GM12878 (cell line): ENCODE measurements around the gene MCF2L2.

ENCODE experiments used
- CHD2 ChIP-seq: IDR thresholded peaks from 2 replicates; pipeline ENCODE4 v1.6.1; 2011; ENCODE audit warnings: low read depth, low read length, improper control_type of control experiment, borderline replicate concordance
- DPF2 ChIP-seq: fragments of 450-650 bp; IDR thresholded peaks from 2 replicates; pipeline ENCODE4 v1.6.1; 2017; ENCODE audit warnings: mild to moderate bottlenecking
- ESRRA ChIP-seq: IDR thresholded peaks from 2 replicates; pipeline ENCODE4 v1.6.1; 2012; ENCODE audit warnings: mild to moderate bottlenecking, low read length, improper control_type of control experiment
- GABPA ChIP-seq: IDR thresholded peaks from 2 replicates; pipeline ENCODE4 v1.6.1; 2014; ENCODE audit warnings: antibody characterized with exemption, low read depth, mild to moderate bottlenecking, inconsistent platforms
- KDM1A ChIP-seq: fragments of 200-600 bp; sonication (generic); IDR thresholded peaks from 2 replicates; pipeline ENCODE4 v1.6.1; 2016; ENCODE audit warnings: borderline replicate concordance
- NR2F1 ChIP-seq: fragments of 450-650 bp; conservative IDR thresholded peaks from 2 replicates; pipeline ENCODE4 v1.6.1; 2017; ENCODE audit warnings: mild to moderate bottlenecking
- SP1 ChIP-seq: IDR thresholded peaks from one replicate; pipeline ENCODE4 v1.6.1; 2011; ENCODE audit warnings: low read depth, low read length
- SRF ChIP-seq, 2 experiments: IDR thresholded peaks; 2 replicates each; pipeline ENCODE4 v1.6.1; 2011; ENCODE audit warnings: low read depth in 2 of 2, low read length in 2 of 2, mild to moderate bottlenecking in 1 of 2, moderate library complexity in 1 of 2
- YY1 ChIP-seq: IDR thresholded peaks from 2 replicates; pipeline ENCODE4 v1.6.1; 2011; ENCODE audit warnings: low read depth, mild to moderate bottlenecking, low read length
- ZBED1 ChIP-seq: IDR thresholded peaks from 2 replicates; pipeline ENCODE4 v1.6.1; 2016; ENCODE audit warnings: borderline replicate concordance
- TF ChIP-seq, protein P1 (sequence below), 3 experiments: IDR thresholded peaks in 2 of 3; conservative IDR thresholded peaks in 1 of 3; 2 replicates each; pipeline ENCODE4 v1.5.1; 2011; ENCODE audit warnings: low read depth in 3 of 3, low read length in 3 of 3, mild to moderate bottlenecking in 3 of 3, control low read depth in 2 of 3, moderate library complexity in 2 of 3, inconsistent platforms in 1 of 3, mixed read lengths in 1 of 3; ENCODE audit not compliant: control insufficient read depth in 2 of 3, insufficient read depth in 1 of 3; ENCODE audit errors: extremely low read depth in 1 of 3
- TF ChIP-seq, protein P2 (sequence below): fragments of 450-650 bp; IDR thresholded peaks from 2 replicates; pipeline ENCODE4 v1.6.1; 2016; ENCODE audit warnings: mild to moderate bottlenecking, moderate library complexity, borderline replicate concordance
- TF ChIP-seq, protein P3 (sequence below): IDR thresholded peaks from 2 replicates; pipeline ENCODE4 v1.6.1; 2011; ENCODE audit warnings: low read depth, mild to moderate bottlenecking, low read length, moderate library complexity, borderline replicate concordance; ENCODE audit errors: extremely low read depth
- TF ChIP-seq, protein P4 (sequence below): IDR thresholded peaks from 2 replicates; pipeline ENCODE4 v1.6.1; 2012; ENCODE audit warnings: low read length, inconsistent platforms

DNA sequence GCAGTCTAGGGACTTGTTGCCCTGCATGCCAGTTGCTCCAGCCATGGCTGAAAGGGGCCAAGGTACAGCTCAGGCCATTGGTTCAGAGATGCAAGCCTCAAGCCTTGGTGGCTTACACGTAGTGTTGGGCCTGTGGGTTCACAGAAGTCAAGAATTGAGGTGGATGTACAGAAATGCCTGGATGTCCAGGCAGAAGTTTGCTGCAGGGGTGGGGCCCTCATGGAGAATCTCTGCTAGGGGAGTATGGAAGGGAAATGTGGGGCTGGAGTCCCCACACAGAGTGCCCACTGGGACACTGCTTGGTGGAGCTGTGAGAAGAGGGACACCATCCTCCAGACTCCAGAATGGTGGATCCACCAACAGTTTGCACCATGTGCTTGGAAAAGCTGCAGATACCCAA, 186.0 kb downstream of the MCF2L2 start:
- TF ChIP-seq, protein P1, sequence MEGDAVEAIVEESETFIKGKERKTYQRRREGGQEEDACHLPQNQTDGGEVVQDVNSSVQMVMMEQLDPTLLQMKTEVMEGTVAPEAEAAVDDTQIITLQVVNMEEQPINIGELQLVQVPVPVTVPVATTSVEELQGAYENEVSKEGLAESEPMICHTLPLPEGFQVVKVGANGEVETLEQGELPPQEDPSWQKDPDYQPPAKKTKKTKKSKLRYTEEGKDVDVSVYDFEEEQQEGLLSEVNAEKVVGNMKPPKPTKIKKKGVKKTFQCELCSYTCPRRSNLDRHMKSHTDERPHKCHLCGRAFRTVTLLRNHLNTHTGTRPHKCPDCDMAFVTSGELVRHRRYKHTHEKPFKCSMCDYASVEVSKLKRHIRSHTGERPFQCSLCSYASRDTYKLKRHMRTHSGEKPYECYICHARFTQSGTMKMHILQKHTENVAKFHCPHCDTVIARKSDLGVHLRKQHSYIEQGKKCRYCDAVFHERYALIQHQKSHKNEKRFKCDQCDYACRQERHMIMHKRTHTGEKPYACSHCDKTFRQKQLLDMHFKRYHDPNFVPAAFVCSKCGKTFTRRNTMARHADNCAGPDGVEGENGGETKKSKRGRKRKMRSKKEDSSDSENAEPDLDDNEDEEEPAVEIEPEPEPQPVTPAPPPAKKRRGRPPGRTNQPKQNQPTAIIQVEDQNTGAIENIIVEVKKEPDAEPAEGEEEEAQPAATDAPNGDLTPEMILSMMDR (IDR thresholded peaks at IDR 0.05 in 2 of 3, conservative IDR thresholded peaks at IDR 0.05 in 1 of 3; ENCODE audit: control insufficient read depth in 2 of 3, extremely low read depth in 1 of 3, insufficient read depth in 1 of 3, low read depth in 3 of 3, low read length in 3 of 3) = no peak
- TF ChIP-seq SP1 = no peak
- TF ChIP-seq DPF2 = no peak
- no peak for TF ChIP-seq ZBED1
- no peak for TF ChIP-seq YY1
- no peak for TF ChIP-seq NR2F1
- TF ChIP-seq KDM1A = no peak
- TF ChIP-seq GABPA = no peak
- TF ChIP-seq, protein P2, sequence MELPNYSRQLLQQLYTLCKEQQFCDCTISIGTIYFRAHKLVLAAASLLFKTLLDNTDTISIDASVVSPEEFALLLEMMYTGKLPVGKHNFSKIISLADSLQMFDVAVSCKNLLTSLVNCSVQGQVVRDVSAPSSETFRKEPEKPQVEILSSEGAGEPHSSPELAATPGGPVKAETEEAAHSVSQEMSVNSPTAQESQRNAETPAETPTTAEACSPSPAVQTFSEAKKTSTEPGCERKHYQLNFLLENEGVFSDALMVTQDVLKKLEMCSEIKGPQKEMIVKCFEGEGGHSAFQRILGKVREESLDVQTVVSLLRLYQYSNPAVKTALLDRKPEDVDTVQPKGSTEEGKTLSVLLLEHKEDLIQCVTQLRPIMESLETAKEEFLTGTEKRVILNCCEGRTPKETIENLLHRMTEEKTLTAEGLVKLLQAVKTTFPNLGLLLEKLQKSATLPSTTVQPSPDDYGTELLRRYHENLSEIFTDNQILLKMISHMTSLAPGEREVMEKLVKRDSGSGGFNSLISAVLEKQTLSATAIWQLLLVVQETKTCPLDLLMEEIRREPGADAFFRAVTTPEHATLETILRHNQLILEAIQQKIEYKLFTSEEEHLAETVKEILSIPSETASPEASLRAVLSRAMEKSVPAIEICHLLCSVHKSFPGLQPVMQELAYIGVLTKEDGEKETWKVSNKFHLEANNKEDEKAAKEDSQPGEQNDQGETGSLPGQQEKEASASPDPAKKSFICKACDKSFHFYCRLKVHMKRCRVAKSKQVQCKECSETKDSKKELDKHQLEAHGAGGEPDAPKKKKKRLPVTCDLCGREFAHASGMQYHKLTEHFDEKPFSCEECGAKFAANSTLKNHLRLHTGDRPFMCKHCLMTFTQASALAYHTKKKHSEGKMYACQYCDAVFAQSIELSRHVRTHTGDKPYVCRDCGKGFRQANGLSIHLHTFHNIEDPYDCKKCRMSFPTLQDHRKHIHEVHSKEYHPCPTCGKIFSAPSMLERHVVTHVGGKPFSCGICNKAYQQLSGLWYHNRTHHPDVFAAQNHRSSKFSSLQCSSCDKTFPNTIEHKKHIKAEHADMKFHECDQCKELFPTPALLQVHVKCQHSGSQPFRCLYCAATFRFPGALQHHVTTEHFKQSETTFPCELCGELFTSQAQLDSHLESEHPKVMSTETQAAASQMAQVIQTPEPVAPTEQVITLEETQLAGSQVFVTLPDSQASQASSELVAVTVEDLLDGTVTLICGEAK = no peak
- TF ChIP-seq, protein P3, sequence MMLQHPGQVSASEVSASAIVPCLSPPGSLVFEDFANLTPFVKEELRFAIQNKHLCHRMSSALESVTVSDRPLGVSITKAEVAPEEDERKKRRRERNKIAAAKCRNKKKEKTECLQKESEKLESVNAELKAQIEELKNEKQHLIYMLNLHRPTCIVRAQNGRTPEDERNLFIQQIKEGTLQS = no peak
- TF ChIP-seq, protein P4, sequence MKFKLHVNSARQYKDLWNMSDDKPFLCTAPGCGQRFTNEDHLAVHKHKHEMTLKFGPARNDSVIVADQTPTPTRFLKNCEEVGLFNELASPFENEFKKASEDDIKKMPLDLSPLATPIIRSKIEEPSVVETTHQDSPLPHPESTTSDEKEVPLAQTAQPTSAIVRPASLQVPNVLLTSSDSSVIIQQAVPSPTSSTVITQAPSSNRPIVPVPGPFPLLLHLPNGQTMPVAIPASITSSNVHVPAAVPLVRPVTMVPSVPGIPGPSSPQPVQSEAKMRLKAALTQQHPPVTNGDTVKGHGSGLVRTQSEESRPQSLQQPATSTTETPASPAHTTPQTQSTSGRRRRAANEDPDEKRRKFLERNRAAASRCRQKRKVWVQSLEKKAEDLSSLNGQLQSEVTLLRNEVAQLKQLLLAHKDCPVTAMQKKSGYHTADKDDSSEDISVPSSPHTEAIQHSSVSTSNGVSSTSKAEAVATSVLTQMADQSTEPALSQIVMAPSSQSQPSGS = no peak
- no peak for TF ChIP-seq ESRRA
- TF ChIP-seq SRF (IDR thresholded peaks at IDR 0.05; ENCODE audit: low read depth in 2 of 2, low read length in 2 of 2) = no peak
- no peak for TF ChIP-seq CHD2
